ENCODE data around the gene DMD. TPM values are rescaled to one million over a fixed set of nuclear protein-coding genes. Genes with fewer than 3 reads are reported as not detected.

The DMD gene
- total and polyA plus RNA-seq, 8 donors = 6.8 to 117 (median 44.2) TPM

DNA sequence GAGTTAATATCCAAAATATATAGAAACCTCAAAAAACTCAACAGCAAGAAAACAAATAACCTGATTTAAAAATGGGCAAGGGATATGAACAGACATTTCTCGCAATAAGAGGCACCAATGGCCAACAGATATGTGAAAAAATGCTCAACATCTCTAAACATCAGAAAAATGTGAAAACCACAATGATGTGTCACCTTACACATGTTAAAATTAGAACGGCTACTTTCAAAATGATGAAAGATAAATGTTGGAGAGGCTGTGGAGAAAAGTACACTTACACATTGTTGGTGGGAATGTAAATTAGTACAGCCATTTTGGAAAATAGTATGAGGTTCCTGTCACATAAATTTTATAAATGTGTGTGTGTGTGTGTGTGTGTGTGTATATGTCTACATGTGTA is 731.3 kb downstream of the DMD start:
- TF ChIP-seq EP300 (IDR thresholded peaks at IDR 0.05) = no peak
- no peak for TF ChIP-seq POLR2AphosphoS5 (IDR thresholded peaks at IDR 0.05)
- TF ChIP-seq POLR2A (IDR thresholded peaks at IDR 0.05) = no peak
- TF ChIP-seq, protein P1, sequence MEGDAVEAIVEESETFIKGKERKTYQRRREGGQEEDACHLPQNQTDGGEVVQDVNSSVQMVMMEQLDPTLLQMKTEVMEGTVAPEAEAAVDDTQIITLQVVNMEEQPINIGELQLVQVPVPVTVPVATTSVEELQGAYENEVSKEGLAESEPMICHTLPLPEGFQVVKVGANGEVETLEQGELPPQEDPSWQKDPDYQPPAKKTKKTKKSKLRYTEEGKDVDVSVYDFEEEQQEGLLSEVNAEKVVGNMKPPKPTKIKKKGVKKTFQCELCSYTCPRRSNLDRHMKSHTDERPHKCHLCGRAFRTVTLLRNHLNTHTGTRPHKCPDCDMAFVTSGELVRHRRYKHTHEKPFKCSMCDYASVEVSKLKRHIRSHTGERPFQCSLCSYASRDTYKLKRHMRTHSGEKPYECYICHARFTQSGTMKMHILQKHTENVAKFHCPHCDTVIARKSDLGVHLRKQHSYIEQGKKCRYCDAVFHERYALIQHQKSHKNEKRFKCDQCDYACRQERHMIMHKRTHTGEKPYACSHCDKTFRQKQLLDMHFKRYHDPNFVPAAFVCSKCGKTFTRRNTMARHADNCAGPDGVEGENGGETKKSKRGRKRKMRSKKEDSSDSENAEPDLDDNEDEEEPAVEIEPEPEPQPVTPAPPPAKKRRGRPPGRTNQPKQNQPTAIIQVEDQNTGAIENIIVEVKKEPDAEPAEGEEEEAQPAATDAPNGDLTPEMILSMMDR (IDR thresholded peaks at IDR 0.05) = no peak
- H3K4me3 ChIP-seq = no peak overlapping the region
- intact Hi-C loops (cut with DNase I; ENCODE audit: low total_unique reads) = no loop called here
- 75 to 92% (median 79%) methylated on average over 2 of the region's 2 CpGs for WGBS, 5 donors
- no peak for DNase-seq
- no peaks in the 10 kb centered on the region for H3K36me3 ChIP-seq
- no peaks in the 10 kb centered on the region for H3K9me3 ChIP-seq
- H3K4me1 ChIP-seq = no peaks in the 10 kb centered on the region
- H3K27me3 ChIP-seq = no peaks in the 10 kb centered on the region
- H3K27ac ChIP-seq = no peak overlapping the region

DNA sequence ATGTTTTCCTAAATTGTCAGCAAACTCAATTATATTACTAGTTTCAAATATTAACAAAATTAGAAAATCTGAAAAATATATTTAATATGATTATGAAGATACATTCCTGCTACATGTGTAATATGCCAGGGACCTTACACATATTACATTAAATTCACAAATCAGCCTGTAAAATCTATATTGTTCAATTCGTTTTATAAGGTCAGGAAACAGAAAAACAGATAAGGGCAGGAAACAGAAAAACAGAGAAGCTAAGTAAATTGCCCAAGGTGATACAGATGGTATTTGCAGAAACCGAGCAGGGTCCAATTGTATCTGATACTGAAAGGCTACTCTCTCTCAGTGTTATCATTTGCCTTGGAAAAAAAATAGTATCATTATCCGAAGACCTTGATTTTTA is 739.0 kb downstream of the DMD start:
- Histone ChIP-seq H3K4me3 (no peak overlapping the region), H3K9me3 (no peaks in the 10 kb centered on the region), H3K4me1 (no peaks in the 10 kb centered on the region), H3K27ac (no peak overlapping the region), H3K27me3 (no peaks in the 10 kb centered on the region), H3K36me3 (no peaks in the 10 kb centered on the region)
- DNase-seq = no peak
- WGBS, 5 donors = 50 to 73% (median 56%) methylated on average over 3 of the region's 3 CpGs
- TF ChIP-seq EP300 (IDR thresholded peaks at IDR 0.05) (no peak), POLR2AphosphoS5 (IDR thresholded peaks at IDR 0.05) (no peak), POLR2A (IDR thresholded peaks at IDR 0.05) (no peak)
- TF ChIP-seq, protein P1 (IDR thresholded peaks at IDR 0.05) = no peak
- intact Hi-C loops (cut with DNase I; ENCODE audit: low total_unique reads) = no loop called here

- no peak overlapping the region for H3K27ac ChIP-seq
- no peaks in the 10 kb centered on the region for H3K27me3 ChIP-seq
- 84 to 90% (median 87%) methylated on average over 2 of the region's 2 CpGs for WGBS, 5 donors
- no peak for DNase-seq
- no peaks in the 10 kb centered on the region for H3K4me1 ChIP-seq
- H3K9me3 ChIP-seq = no peaks in the 10 kb centered on the region
- H3K4me3 ChIP-seq = no peak overlapping the region
- intact Hi-C loops (cut with DNase I; ENCODE audit: low total_unique reads) = no loop called here
- H3K36me3 ChIP-seq = no peaks in the 10 kb centered on the region
- no peak for TF ChIP-seq POLR2A (IDR thresholded peaks at IDR 0.05)
- no peak for TF ChIP-seq EP300 (IDR thresholded peaks at IDR 0.05)
- TF ChIP-seq, protein P1 (IDR thresholded peaks at IDR 0.05) = no peak
- no peak for TF ChIP-seq POLR2AphosphoS5 (IDR thresholded peaks at IDR 0.05)
Measured at GRCh38 chrX:32455704-32456103, 755.6 kb downstream of the DMD start.

DNA sequence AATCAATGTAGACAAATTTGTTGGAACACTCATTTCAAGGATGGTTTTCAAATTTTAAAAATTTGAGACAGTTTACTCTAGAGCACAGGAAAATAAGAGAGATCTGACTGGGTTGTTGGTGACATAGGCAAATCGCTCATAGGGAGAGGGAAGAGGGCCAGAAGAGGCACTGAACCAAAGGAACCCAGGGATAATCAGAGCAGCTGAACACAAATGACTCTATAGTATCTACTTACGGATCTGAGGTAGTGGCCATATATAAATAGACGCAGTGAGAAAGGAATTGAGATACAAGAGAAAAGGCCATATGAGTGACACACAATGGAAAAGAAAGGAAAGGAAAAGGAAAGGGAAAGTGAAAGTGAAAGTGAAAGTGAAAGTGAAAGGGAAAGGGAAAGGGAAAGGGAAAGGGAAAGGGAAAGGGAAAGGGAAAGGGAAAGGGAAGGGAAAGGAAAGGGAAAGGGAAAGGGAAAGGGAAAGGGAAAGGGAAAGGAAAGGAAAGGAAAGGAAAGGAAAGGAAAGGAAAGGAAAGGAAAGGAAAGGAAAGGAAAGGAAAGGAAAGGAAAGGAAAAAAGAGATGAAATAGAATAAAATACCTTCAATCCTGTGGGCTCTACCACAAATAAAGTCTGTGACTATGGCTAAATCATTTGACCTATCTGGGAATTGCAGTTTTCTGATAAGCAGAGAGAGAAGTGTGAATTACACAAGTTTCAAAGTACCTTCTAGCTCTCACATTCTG is 759.2 kb downstream of the DMD start:
- Histone ChIP-seq H3K27ac (no peak overlapping the region), H3K9me3 (no peaks in the 10 kb centered on the region), H3K4me3 (no peak overlapping the region), H3K4me1 (no peaks in the 10 kb centered on the region), H3K27me3 (no peaks in the 10 kb centered on the region), H3K36me3 (no peaks in the 10 kb centered on the region)
- no peak for DNase-seq
- WGBS, 5 donors = 83 to 94% (median 91%) methylated on average over 3 of the region's 3 CpGs
- TF ChIP-seq POLR2AphosphoS5 (IDR thresholded peaks at IDR 0.05) (no peak), POLR2A (IDR thresholded peaks at IDR 0.05) (no peak), EP300 (IDR thresholded peaks at IDR 0.05) (no peak)
- TF ChIP-seq, protein P1 (IDR thresholded peaks at IDR 0.05) = no peak
- intact Hi-C loops (cut with DNase I; ENCODE audit: low total_unique reads) = no loop called here
